Subcutaneous adipose tissue (tissue), 4 donors: Measurements from ENCODE around the gene RCSD1. TPM values are rescaled to one million over a fixed set of nuclear protein-coding genes. Genes with fewer than 3 reads are reported as not detected.

Experiments used
- CTCF ChIP-seq: fragments of 450-650 bp; IDR thresholded peaks from one replicate; pipeline ENCODE4 v1.5.1; 2016; ENCODE audit warnings: low read depth, mild to moderate bottlenecking, control low read depth, antibody characterized with exemption, moderate library complexity
- total RNA-seq, 4 donors: library from RNA; depleted of rRNA; stranded (reverse); fragments of >200 nt; gene quantifications; one replicate each; pipeline ENCODE4 v1.1.0, GENCODE V29; 2016

The RCSD1 gene
- total RNA-seq, 4 donors from 2014 or later: 22.5 to 33.3 (median 28.7) TPM

GRCh38 chr1:167718914-167719691, 89.1 kb downstream of the RCSD1 start:
- no peak for TF ChIP-seq CTCF

DNA sequence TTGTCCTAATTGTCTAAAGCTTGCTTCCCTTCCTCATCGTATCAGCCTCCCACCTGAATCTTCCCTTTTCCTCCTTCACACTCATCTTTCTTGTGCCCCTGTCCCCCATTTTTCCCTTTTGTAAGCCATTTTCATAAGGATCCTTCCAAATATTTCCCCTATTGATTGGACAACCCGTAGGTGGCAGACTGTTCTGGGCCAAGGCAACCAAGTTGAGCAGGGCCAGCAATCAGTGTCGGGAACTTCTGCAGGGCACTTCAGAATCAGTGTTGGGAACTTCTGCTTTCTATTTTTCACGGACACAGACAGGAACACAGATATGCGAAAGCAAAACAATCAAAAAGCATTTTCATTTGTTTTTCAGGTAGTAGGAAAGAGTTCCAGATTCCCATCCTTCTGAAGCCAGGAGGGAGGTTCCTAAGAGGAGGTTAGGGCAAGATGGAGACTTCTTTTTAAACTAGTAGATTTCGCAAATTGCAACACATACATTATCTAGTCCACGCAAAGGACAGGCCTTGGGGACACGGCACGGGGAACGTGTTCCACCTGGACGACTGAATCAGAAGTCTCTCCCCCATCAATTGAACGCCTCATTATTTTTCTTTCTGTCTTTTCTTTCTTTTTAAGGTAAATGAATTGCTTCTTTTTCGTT, 91.1 kb downstream of the RCSD1 start:
- no peak for TF ChIP-seq CTCF

DNA sequence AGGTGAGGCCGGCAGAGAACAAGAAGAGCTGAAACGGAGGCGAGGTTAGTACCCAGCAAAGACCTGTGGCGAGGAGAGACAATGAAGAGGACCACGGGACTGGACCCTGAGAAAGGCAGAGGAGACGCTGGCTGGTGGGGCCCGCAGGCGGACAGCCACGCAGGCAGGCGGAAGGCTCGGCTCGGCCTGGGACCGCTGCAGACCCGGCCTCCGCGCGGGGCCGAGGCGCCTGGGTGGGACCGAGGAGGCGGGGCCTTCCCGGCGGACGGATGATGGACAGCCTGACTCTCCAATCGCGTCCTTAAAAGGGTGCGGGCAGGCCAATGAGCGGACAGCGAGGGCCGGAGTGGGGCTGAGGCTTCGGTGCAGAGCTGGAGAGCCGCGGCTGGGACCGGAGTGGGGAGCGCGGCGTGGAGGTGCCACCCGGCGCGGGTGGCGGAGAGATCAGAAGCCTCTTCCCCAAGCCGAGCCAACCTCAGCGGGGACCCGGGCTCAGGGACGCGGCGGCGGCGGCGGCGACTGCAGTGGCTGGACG, 91.7 kb downstream of the RCSD1 start, which contains the start of gene MPZL1:
TSS of gene MPZL1 (plus strand) at position 366 of the 535 bp plus-strand sequence. CDS start 170 bp downstream, outside the sequence.
- TF ChIP-seq CTCF: no peak

DNA sequence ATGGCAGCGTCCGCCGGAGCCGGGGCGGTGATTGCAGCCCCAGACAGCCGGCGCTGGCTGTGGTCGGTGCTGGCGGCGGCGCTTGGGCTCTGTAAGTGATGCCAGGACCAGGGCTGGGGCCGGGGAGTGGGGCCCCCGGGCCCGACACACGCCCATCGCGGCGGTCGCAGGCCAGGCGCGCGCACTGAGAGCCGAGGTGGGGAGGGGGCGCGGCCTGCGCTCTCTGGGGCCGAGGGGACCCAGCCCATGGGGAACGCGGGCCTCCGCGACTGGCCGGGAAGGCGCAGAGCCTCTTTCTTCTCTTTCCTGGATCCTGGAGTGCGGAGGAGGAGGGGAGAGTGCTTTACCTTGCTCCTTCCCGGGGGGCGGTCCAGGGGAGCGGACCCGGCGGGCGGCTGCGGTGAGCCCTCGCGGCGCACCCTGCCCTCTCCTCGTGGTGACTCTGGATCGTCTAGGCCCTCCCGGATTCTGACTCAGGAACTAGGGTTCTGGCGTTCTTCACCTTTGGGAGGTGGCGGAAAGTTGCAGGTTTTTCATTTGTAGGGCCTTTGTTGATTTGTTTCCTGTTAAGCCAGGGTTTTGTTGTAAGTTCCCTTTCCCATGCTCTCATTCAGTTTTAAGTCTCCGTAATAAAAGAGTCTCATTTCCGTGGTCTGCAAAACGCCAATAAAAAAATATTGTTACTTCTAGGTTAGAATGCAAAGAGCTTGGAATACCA, 92.3 kb downstream of the RCSD1 start:
- TF ChIP-seq CTCF: no peak

- TF ChIP-seq CTCF: no peak
Measured at GRCh38 chr1:167722870-167723251, 92.8 kb downstream of the RCSD1 start.

DNA sequence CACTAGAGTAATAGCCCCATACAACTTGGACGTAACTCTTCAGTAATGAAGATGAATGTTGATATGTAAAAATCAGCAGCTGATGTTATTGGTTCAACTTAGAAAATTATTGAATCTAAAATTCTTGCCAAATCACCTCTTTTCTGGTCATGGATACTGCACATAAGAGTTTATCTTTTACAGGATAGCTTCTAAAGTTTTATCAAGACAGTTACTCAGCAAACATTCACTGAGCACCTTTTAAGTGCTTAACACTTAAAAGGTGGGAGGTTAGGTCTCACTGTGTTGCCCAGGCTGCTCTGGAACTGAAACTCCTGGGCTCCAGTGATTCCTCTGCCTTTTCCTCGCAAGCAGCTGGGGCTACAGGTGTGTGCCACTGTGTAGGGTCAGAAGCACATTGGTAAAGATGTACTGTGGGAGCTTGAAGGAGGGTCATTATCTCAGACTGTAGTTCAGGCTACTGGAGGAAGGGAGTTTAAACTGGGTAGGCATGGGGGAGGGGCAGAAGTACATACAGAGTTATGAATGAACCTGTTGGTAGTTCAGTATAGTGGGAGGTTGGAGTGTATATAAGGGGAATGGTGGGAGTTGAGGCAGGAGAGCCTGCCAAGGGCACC, 93.8 kb downstream of the RCSD1 start:
- no peak for TF ChIP-seq CTCF
